ENCODE measurements around the gene METTL17. TPM values are rescaled to one million over a fixed set of nuclear protein-coding genes. Genes with fewer than 3 reads are reported as not detected.

METTL17 gene
- total and polyA plus RNA-seq, 2 of the 13 experiments (the other 11 are each of a cell fraction or from before 2014, with no cell fraction given): 122 to 199 TPM

- H3K79me2 ChIP-seq (ENCODE audit: insufficient read depth, low read length): peaks cover 13% of the 10 kb centered on the region
- H3K4me2 ChIP-seq (ENCODE audit: low read depth, low read length): peak overlapping the region; percentile 92
- H3K36me3 ChIP-seq (replicated peaks in 1 of 2; ENCODE audit: control insufficient read depth in 1 of 2, insufficient read depth in 2 of 2, low read length in 2 of 2): peaks cover 22 to 29% of the 10 kb centered on the region in 2 experiments
- no peaks in the 10 kb centered on the region for H3K9me3 ChIP-seq (ENCODE audit: low read length)
- WGBS (ENCODE audit: low lambda C conversion rate): 10% methylated on average over 17 of the region's 17 CpGs
- H3K4me3 ChIP-seq (replicated peaks in 1 of 3; ENCODE audit: insufficient read depth in 1 of 3, low read depth in 2 of 3, low read length in 3 of 3): peak overlapping the region; percentile 65 to 96 (median 94)
- in situ Hi-C loops (cut with HindIII; ENCODE audit: extremely low pct_ligation_motif_present, low pct_unique_long_range_greater_than_20kb): no loop called here
- ChIA-PET POLR2A (interaction anchor here (0.7 to 3.0 kb wide), 14 partner anchors 9 to 80 kb away, joined by 3 to 26 read pairs (median 4); partner anchors contain the start of gene ARHGEF40), CTCF (ENCODE audit: low intra/inter-chr PET ratio, low total read pairs) (interaction anchor here (0.9 kb wide), 1 partner anchor 16 kb away, joined by 4 read pairs; no protein-coding TSS in a partner anchor)
- intact Hi-C loops (cut with micrococcal nuclease; ENCODE audit: unreplicated experiment): no loop called here
- no TSS peak for BruUV-seq (replicated peaks)
- no peaks in the 10 kb centered on the region for H4K20me1 ChIP-seq (ENCODE audit: insufficient read depth, low read length)
- no peaks in the 10 kb centered on the region; a peak in 1 of 5 replicates for H3K27me3 ChIP-seq (ENCODE audit: control insufficient read depth in 1 of 2, insufficient read depth in 2 of 2, low read length in 2 of 2)
- peak overlapping the region; percentile 96 for H3K9ac ChIP-seq (ENCODE audit: insufficient read depth, low read depth, low read length)
- peaks cover 57% of the 10 kb centered on the region for H3K4me1 ChIP-seq (ENCODE audit: insufficient read depth, low read length)
- ATAC-seq: peak; percentile 73
- peak overlapping the region; percentile 83 for H3K27ac ChIP-seq (ENCODE audit: extremely low read length, insufficient read depth, low read length)
- DNase-seq (ENCODE audit: low spot score): peak; percentile 59
- FAIRE-seq: peak; percentile 81
- H2AFZ ChIP-seq (ENCODE audit: low read length): no peak overlapping the region
- TF ChIP-seq HMGXB3 (CRISPR knock-in tag; IDR thresholded peaks at IDR 0.05; ENCODE audit: borderline replicate concordance): no peak
- TF ChIP-seq IRF9 (CRISPR knock-in tag; IDR thresholded peaks at IDR 0.05; ENCODE audit: borderline replicate concordance): 0 out of 2 replicates have a peak, but pooled peaks have one; percentile 31
- 0 out of 2 replicates have a peak, but pooled peaks have one; percentile 16 for TF ChIP-seq ZNF709 (CRISPR knock-in tag; IDR thresholded peaks at IDR 0.05)
- TF ChIP-seq CREM (IDR thresholded peaks at IDR 0.05): peak; percentile 24; the same call in 1 of the 2 replicates
- no peak for TF ChIP-seq CREM (CRISPR knock-in tag; IDR thresholded peaks at IDR 0.05)
- TF ChIP-seq ZFP41 (CRISPR knock-in tag; IDR thresholded peaks at IDR 0.05; ENCODE audit: borderline replicate concordance): peak; percentile 9; the same call in 1 of the 2 replicates
- peak; percentile 1; the same call in 1 of the 2 replicates for TF ChIP-seq KDM5B (CRISPR knock-in tag; IDR thresholded peaks at IDR 0.05; ENCODE audit: borderline replicate concordance)
- TF ChIP-seq ZNF329 (CRISPR knock-in tag; IDR thresholded peaks at IDR 0.05; ENCODE audit: low read depth): no peak
- peak; percentile 23 for TF ChIP-seq ASH2L (IDR thresholded peaks at IDR 0.05; ENCODE audit: insufficient read length, low read depth, low read length)
- peak; percentile 44; the same call in 1 of the 2 replicates for TF ChIP-seq DRAP1 (CRISPR knock-in tag; IDR thresholded peaks at IDR 0.05)
- TF ChIP-seq GABPA (IDR thresholded peaks at IDR 0.05; ENCODE audit: low read depth, low read length): no peak
- peak; percentile 44 for TF ChIP-seq GABPA (CRISPR knock-in tag; IDR thresholded peaks at IDR 0.05; ENCODE audit: low read depth)
- 0 out of 2 replicates have a peak, but pooled peaks have one; percentile 67 for TF ChIP-seq WIZ (CRISPR knock-in tag; IDR thresholded peaks at IDR 0.05)
- TF ChIP-seq ZNF83 (CRISPR knock-in tag; IDR thresholded peaks at IDR 0.05; ENCODE audit: borderline replicate concordance): 0 out of 2 replicates have a peak, but pooled peaks have one; percentile 26
- TF ChIP-seq SKI (IDR thresholded peaks at IDR 0.05; ENCODE audit: partially characterized antibody): peak; percentile 77
- peak; percentile 90; the same call in 1 of the 2 replicates for TF ChIP-seq ESRRA (CRISPR knock-in tag; IDR thresholded peaks at IDR 0.05; ENCODE audit: low read depth)
- TF ChIP-seq POGZ (CRISPR knock-in tag; IDR thresholded peaks at IDR 0.05): peak; percentile 5; the same call in 1 of the 2 replicates
- TF ChIP-seq TBX2 (CRISPR knock-in tag; IDR thresholded peaks at IDR 0.05; ENCODE audit: borderline replicate concordance): no peak
Measured at GRCh38 chr14:21023817-21024584, 34.2 kb downstream of the METTL17 start.

All from HepG2 (cell line).